ENCODE measurements around the gene MRPL21.
"Not testable (repeated sequence)": the region's sequence is repeated elsewhere in the genome, so short reads cannot be mapped to it uniquely, and the experiment has no call there.

- TF ChIP-seq CTCF (IDR thresholded peaks at IDR 0.05); EZH2 (IDR thresholded peaks at IDR 0.05; ENCODE audit: borderline replicate concordance, insufficient read depth, low read depth, low read length, poor library complexity, severe bottlenecking): not testable (repeated sequence)
Observed at GRCh38 chr11:68856425-68857030, 47.1 kb downstream of the MRPL21 start.
